H9 (cell line): Measurements from ENCODE around the gene FXYD6. TPM values are rescaled to one million over a fixed set of nuclear protein-coding genes. Genes with fewer than 3 reads are reported as not detected.

Experiments
- DNase-seq: peaks from one replicate; pipeline ENCODE4 v3.0.0-alpha.2; 2017
- H2AFZ ChIP-seq: one replicate; pipeline ENCODE4 v1.6.1; 2013; ENCODE audit warnings: mild to moderate bottlenecking, low read length, control low read depth, moderate library complexity
- H2AK5ac ChIP-seq: 2 replicates; pipeline ENCODE4 v1.6.1; 2013; ENCODE audit warnings: low read length, control low read depth, mixed read lengths; ENCODE audit not compliant: insufficient read length
- H2BK120ac ChIP-seq: one replicate; pipeline ENCODE4 v1.6.1; 2013; ENCODE audit warnings: low read depth, mild to moderate bottlenecking, low read length, control low read depth, inconsistent platforms; ENCODE audit not compliant: poor library complexity, severe bottlenecking
- H2BK12ac ChIP-seq: 2 replicates; pipeline ENCODE4 v1.6.1; 2013; ENCODE audit warnings: low read length, control low read depth, mixed read lengths, low read depth; ENCODE audit not compliant: insufficient read length
- H2BK15ac ChIP-seq: 2 replicates; pipeline ENCODE4 v1.6.1; 2013; ENCODE audit warnings: low read depth, low read length, control low read depth
- H2BK20ac ChIP-seq: one replicate; pipeline ENCODE4 v1.6.1; 2013; ENCODE audit warnings: low read depth, mild to moderate bottlenecking, low read length, control low read depth, inconsistent platforms; ENCODE audit not compliant: poor library complexity, severe bottlenecking
- H2BK5ac ChIP-seq: 2 replicates; pipeline ENCODE4 v1.6.1; 2013; ENCODE audit warnings: low read length, control low read depth, mixed read lengths; ENCODE audit not compliant: insufficient read length
- H3K14ac ChIP-seq: 2 replicates; pipeline ENCODE4 v1.6.1; 2013; ENCODE audit warnings: low read length, control low read depth; ENCODE audit not compliant: insufficient read depth
- H3K18ac ChIP-seq: 2 replicates; pipeline ENCODE4 v1.6.1; 2013; ENCODE audit warnings: low read depth, mild to moderate bottlenecking, mixed read lengths, low read length, control low read depth; ENCODE audit not compliant: insufficient read length
- H3K23ac ChIP-seq: 2 replicates; pipeline ENCODE4 v1.6.1; 2013; ENCODE audit warnings: low read length, control low read depth, mixed read lengths, low read depth; ENCODE audit not compliant: insufficient read length
- H3K23me2 ChIP-seq: 2 replicates; pipeline ENCODE4 v1.6.1; 2013; ENCODE audit warnings: low read depth, mild to moderate bottlenecking, mixed read lengths, low read length, control low read depth; ENCODE audit not compliant: insufficient read length, poor library complexity, severe bottlenecking
- H3K27ac ChIP-seq: 2 replicates; pipeline ENCODE4 v1.5.1; 2013; ENCODE audit warnings: low read length, control low read depth, mixed read lengths, low read depth; ENCODE audit not compliant: insufficient read length
- H3K27me3 ChIP-seq: 2 replicates; pipeline ENCODE4 v1.6.1; 2013; ENCODE audit warnings: low read length, control low read depth, inconsistent platforms; ENCODE audit not compliant: insufficient read depth
- H3K4ac ChIP-seq: 2 replicates; pipeline ENCODE4 v1.6.1; 2013; ENCODE audit warnings: low read depth, mild to moderate bottlenecking, control low read depth, inconsistent platforms, low read length, moderate library complexity
- H3K4me1 ChIP-seq: 2 replicates; pipeline ENCODE4 v1.6.1; 2013; ENCODE audit warnings: low read length, control low read depth, inconsistent platforms; ENCODE audit not compliant: insufficient read depth
- H3K4me2 ChIP-seq: 2 replicates; pipeline ENCODE4 v1.6.1; 2013; ENCODE audit warnings: low read length, control low read depth, mixed read lengths; ENCODE audit not compliant: insufficient read length, insufficient read depth
- H3K56ac ChIP-seq: 2 replicates; pipeline ENCODE4 v1.6.1; 2013; ENCODE audit warnings: low read depth, mild to moderate bottlenecking, mixed read lengths, low read length, control low read depth; ENCODE audit not compliant: insufficient read length
- H3K79me1 ChIP-seq: 2 replicates; pipeline ENCODE4 v1.6.1; 2013; ENCODE audit warnings: low read depth, mild to moderate bottlenecking, moderate library complexity, low read length, control low read depth, inconsistent platforms; ENCODE audit not compliant: insufficient read depth, poor library complexity, severe bottlenecking
- H3K79me2 ChIP-seq: 2 replicates; pipeline ENCODE4 v1.6.1; 2013; ENCODE audit warnings: low read length, control low read depth, inconsistent platforms; ENCODE audit not compliant: insufficient read depth
- H3K9ac ChIP-seq: 2 replicates; pipeline ENCODE4 v1.6.1; 2013; ENCODE audit warnings: low read length, control low read depth, mixed read lengths; ENCODE audit not compliant: insufficient read length; ENCODE audit errors: extremely low read depth
- H3K9me3 ChIP-seq: one replicate; pipeline ENCODE4 v1.6.1; 2013; ENCODE audit warnings: low read depth, low read length, inconsistent platforms; ENCODE audit not compliant: control insufficient read depth
- H3T11ph ChIP-seq: one replicate; pipeline ENCODE4 v1.6.1; 2013; ENCODE audit warnings: mild to moderate bottlenecking, low read length, control low read depth, inconsistent platforms
- H4K20me1 ChIP-seq: one replicate; pipeline ENCODE4 v1.6.1; 2013; ENCODE audit not compliant: control insufficient read depth, insufficient read length, insufficient read depth
- H4K5ac ChIP-seq: 2 replicates; pipeline ENCODE4 v1.6.1; 2013; ENCODE audit warnings: low read depth, mild to moderate bottlenecking, mixed read lengths, low read length, control low read depth; ENCODE audit not compliant: insufficient read length
- H4K8ac ChIP-seq: replicated peaks from 2 replicates; pipeline ENCODE4 v1.6.1; 2013; ENCODE audit warnings: low read length, control low read depth, mixed read lengths, low read depth; ENCODE audit not compliant: insufficient read length
- H4K91ac ChIP-seq: 2 replicates; pipeline ENCODE4 v1.6.1; 2013; ENCODE audit warnings: low read depth, mild to moderate bottlenecking, moderate library complexity, mixed read lengths, low read length, control low read depth; ENCODE audit not compliant: insufficient read length
- H3K27ac Mint-ChIP-seq, 3 experiments: 2 replicates in 2 of 3; 3 replicates in 1 of 3; pipeline ENCODE4 v1.8.0; 2020 to 2021; ENCODE audit warnings: mixed read lengths in 3 of 3, mild to moderate bottlenecking in 1 of 3, moderate library complexity in 1 of 3
- H3K27me3 Mint-ChIP-seq: 2 replicates; pipeline ENCODE4 v1.8.0; 2021; ENCODE audit warnings: low read depth, mild to moderate bottlenecking, moderate library complexity, mixed read lengths
- H3K36me3 Mint-ChIP-seq, 3 experiments: 2 replicates in 2 of 3; 3 replicates in 1 of 3; pipeline ENCODE4 v1.8.0; 2020 to 2021; ENCODE audit warnings: low read depth in 3 of 3, mixed read lengths in 3 of 3; ENCODE audit not compliant: insufficient read depth in 1 of 3
- H3K4me1 Mint-ChIP-seq, 2 experiments: 2 replicates each; pipeline ENCODE4 v1.8.0; 2020; ENCODE audit warnings: mixed read lengths in 2 of 2
- H3K4me3 Mint-ChIP-seq, 2 experiments: 2 replicates in 1 of 2; 3 replicates in 1 of 2; pipeline ENCODE4 v1.8.0; 2020 to 2021; ENCODE audit warnings: mild to moderate bottlenecking in 2 of 2, mixed read lengths in 2 of 2, moderate library complexity in 1 of 2
- H3K9me3 Mint-ChIP-seq, 2 experiments: 2 replicates in 1 of 2; 3 replicates in 1 of 2; pipeline ENCODE4 v1.8.0; 2020; ENCODE audit warnings: mild to moderate bottlenecking in 2 of 2, mixed read lengths in 2 of 2, moderate library complexity in 1 of 2
- CTCF ChIP-seq: fragments of 200-600 bp; sonication (generic); conservative IDR thresholded peaks from 3 replicates; pipeline ENCODE4 v1.8.0; 2021; ENCODE audit warnings: antibody characterized with exemption, mild to moderate bottlenecking
- WGBS: extraction: QIAGEN DNeasy Blood & Tissue Kit; methylation state at CpG from one replicate; pipeline ENCODE4 v1.1.7; 2013; ENCODE audit warnings: missing lambda C conversion rate, low lambda C conversion rate, mixed read lengths; ENCODE audit not compliant: insufficient read length; ENCODE audit errors: extremely low coverage; 5-methylcytosine and 5-hydroxymethylcytosine counted together
- total RNA-seq: library from RNA; stranded (reverse); gene quantifications from 2 replicates; pipeline ENCODE4 v1.2.1, GENCODE V29; 2021

Gene FXYD6
- total RNA-seq, 1 experiment from 2014 or later: 18.3 TPM

- H4K8ac ChIP-seq: no peak overlapping the region
- DNase-seq: no peak
- H3K27ac ChIP-seq: no peak overlapping the region
- H3K27me3 ChIP-seq: peaks cover under 1% of the 10 kb centered on the region; the same call in 1 of the 2 replicates
- H3K79me2 ChIP-seq: no peaks in the 10 kb centered on the region
- no peaks in the 10 kb centered on the region for H3K23me2 ChIP-seq
- H3K36me3 Mint-ChIP-seq: no peaks in the 10 kb centered on the region
- no CpG with 5 or more reads among the region's 4 CpGs for WGBS
- no peak overlapping the region for H3T11ph ChIP-seq
- no peak overlapping the region for H4K91ac ChIP-seq
- no peak overlapping the region for H2BK12ac ChIP-seq
- H2BK20ac ChIP-seq: no peak overlapping the region
- H3K18ac ChIP-seq: no peak overlapping the region
- H3K4me2 ChIP-seq: no peak overlapping the region
- no peak overlapping the region for H3K56ac ChIP-seq
- H3K27me3 Mint-ChIP-seq: peaks cover 74% of the 10 kb centered on the region
- H3K4me1 Mint-ChIP-seq: peaks cover 5 to 23% of the 10 kb centered on the region in 2 experiments
- no peak overlapping the region for H2BK120ac ChIP-seq
- no peak overlapping the region for H2BK15ac ChIP-seq
- H2AK5ac ChIP-seq: no peak overlapping the region
- H2BK5ac ChIP-seq: no peak overlapping the region
- no peak for TF ChIP-seq CTCF
- no peaks in the 10 kb centered on the region for H3K4me1 ChIP-seq
- H3K14ac ChIP-seq: no peak overlapping the region
- no peak overlapping the region for H3K4me3 Mint-ChIP-seq
- no peaks in the 10 kb centered on the region for H3K9me3 Mint-ChIP-seq
- H3K23ac ChIP-seq: no peak overlapping the region
- H2AFZ ChIP-seq: no peak overlapping the region
- H3K79me1 ChIP-seq: no peaks in the 10 kb centered on the region
- peaks cover 2% of the 10 kb centered on the region for H4K20me1 ChIP-seq
- H3K9me3 ChIP-seq: no peaks in the 10 kb centered on the region
- no peak overlapping the region for H3K4ac ChIP-seq
- no peak overlapping the region for H3K9ac ChIP-seq
- H4K5ac ChIP-seq: no peak overlapping the region
- H3K27ac Mint-ChIP-seq: no peak overlapping the region
These were observed 87.2 kb downstream of the FXYD6 start for GRCh38 chr11:117789241-117789640.

Other genes starting within 250 kb of the FXYD6 start
- gene DSCAML1, start 79.4 kb downstream of the FXYD6 start, total RNA-seq: 0.15 and 0.42 TPM in 2 replicates
- 0.70 and 0.79 TPM in 2 replicates for gene FXYD2, start 51.9 kb downstream of the FXYD6 start, total RNA-seq
- 0.35 and 0.50 TPM in 2 replicates for gene TMPRSS13, start 52.7 kb upstream of the FXYD6 start, total RNA-seq
- gene IL10RA, start 109.7 kb upstream of the FXYD6 start, total RNA-seq: not detected in 2 replicates
- not detected in 2 replicates for gene TMPRSS4, start 200.4 kb upstream of the FXYD6 start, total RNA-seq
- not detected in 2 replicates for gene SMIM35, start 210.3 kb upstream of the FXYD6 start, total RNA-seq